Non-pigmented ciliary epithelial cell (primary cell): ENCODE results near the gene PDGFA.

Experiments
- DNase-seq: peaks from one replicate; pipeline ENCODE4 v3.0.0-alpha.2; 2010; ENCODE audit warnings: low read depth

Gene PDGFA

DNA sequence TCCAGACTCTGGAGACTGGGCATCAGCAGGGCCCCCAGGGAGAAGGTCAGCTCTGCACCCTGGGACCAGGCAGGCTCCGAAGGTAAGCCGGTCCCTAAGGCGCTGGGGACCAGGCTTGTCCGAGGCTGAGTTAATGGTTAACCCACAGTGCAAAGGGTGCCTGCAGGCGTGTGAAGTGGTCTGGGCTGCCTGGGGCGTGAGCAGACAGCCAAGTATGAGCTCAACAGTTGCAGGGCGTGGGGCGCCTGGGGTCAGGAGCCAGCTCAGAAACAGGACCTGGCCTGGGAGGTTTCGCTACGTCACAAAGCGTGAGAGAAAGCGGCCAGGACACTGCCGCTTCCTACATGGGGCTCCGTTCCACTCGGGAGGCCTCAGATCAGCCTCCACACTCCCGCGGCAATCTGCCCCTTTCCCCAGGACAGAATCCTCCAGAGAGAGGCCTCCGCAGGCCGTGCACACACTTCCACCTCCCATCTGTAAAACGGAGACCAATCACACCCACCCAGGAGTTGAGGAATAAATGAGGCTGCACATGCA is 16.0 kb downstream of the PDGFA start:
- DNase-seq, result no peak

DNA sequence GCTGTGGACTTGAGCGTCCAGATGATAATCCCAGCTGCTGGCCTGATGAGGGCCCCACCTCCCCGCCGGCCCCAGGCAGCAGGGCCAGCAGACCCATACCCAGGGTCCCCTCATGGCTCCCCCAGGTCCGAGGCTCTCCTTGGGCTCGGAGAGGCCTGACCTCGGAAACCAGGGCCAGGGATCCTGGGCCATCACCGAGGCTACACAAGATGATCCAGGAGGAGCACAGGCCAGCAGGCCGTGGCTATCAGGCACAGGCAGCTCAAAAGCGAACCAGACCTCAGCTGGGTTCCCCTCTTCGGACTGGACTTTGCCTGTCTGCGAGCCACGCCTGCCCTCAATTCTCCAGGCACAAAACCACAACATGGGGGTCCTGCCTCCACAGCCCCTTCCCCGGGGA is 17.4 kb downstream of the PDGFA start:
- no peak for DNase-seq

GRCh38 chr7:501526-501925 is 18.1 kb downstream of the PDGFA start:
- no peak for DNase-seq

GRCh38 chr7:500521-501420 is 18.9 kb downstream of the PDGFA start:
- DNase-seq, result no peak

GRCh38 chr7:499853-500485 is 19.7 kb downstream of the PDGFA start:
- DNase-seq, result no peak

DNA sequence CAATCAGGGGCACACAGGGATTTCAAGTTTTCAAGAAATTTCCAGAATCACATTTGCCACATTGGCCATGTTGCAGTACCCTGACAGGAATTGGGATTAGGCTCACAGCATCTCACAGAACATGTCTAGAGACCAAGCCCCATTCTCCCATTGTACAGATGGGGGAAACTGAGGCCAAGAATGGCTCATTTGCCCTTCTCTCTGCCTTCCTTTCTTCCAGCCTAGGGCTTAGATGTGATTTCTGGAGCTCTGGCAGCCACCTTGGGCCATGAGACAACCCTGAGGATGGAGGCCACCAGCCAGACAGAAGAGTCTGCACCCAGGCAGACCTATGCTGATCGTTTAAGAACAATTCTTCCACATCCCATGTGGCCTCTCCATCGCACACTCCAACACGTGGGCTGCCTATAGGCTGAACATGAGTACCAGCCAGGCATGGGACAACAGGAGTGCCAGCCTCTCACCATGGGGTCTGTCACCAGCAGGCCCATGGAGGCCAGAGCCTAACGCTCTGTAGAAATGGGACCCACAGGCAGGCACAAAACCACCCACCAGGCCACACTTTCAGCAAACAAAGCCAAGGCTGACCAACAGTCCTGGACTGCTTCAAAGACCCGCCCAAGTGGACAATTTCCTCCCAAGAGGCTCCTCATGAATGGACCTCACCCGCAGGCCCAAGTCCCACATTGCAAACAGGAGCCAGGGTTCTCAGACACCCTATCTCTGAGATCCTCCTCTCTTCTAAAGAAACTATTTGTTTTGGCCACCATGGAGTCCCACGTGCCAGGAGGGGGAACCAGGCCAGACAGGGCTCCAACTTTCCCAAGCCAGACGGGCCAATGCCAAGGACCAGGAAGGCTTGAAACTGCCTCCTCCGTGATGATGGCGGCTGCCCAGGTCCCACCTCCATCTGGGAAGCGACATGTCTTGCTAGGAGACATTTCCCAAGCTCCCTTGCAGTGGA is 20.7 kb downstream of the PDGFA start:
- no peak for DNase-seq

DNA sequence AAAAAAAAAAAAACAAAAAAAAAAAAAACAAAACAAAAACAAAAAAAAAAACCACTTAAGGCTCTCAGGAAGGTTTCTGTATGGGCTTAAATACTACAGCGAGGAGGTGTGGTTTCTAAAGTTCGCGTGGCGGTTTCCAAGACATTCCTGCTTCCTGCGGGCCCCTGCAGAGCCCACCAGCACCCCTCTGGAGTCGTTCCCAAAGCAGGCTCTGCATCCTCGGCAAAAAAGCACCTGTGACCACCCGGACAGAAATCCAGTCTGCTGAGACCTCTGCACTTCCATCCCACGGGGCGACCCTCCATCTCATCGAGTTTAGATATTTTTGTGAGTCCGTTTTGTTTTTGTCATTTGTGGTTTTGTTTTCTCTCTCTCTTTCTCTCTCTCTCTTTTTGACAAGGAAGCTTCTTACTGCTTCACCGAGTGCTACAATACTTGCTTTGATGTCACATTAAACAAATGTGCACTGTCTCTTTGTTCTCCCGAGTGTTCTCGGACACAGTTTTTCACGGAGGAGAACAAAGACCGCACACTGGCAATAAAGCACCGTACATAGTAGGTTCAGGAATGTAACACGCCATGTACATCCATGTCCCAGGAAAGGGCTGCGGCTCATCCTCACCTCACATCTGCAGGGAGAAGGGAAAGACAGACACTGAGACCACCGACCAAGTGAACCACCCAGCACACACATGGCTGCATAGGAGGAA is 21.5 kb downstream of the PDGFA start:
- no peak for DNase-seq

GRCh38 chr7:497346-497745 is 22.3 kb downstream of the PDGFA start:
- no peak for DNase-seq

GRCh38 chr7:496528-497295 is 22.9 kb downstream of the PDGFA start:
- DNase-seq, result no peak

GRCh38 chr7:495761-496321 is 23.8 kb downstream of the PDGFA start:
- DNase-seq, result no peak

- no peak for DNase-seq
Observed at GRCh38 chr7:495326-495725, 24.3 kb downstream of the PDGFA start.

GRCh38 chr7:494906-495305 is 24.7 kb downstream of the PDGFA start:
- no peak for DNase-seq

DNA sequence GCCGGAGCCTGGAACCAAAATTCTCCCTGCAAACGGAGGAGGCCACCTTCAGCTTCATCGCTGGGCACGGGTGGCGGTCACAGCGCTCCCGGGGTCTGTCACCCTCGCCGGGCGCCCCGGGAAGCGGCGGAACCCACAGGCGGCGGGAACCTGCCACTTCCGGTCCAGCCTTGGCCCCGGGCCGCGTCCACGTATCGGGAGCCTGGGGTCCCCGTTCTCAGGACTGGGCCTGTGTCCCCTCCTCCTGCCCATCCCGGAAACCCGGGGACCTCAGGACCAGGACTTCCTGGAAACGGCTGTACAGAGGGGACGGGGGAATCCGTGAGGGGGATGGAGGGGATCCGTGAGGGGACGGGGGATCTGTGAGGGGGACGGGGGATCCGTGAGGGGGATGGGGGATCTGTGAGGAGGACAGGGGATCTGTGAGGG is 25.4 kb downstream of the PDGFA start:
- no peak for DNase-seq

- no peak for DNase-seq
Observed at GRCh38 chr7:493661-494251, 25.9 kb downstream of the PDGFA start.

GRCh38 chr7:492714-493065 is 27.0 kb downstream of the PDGFA start:
- no peak for DNase-seq

DNA sequence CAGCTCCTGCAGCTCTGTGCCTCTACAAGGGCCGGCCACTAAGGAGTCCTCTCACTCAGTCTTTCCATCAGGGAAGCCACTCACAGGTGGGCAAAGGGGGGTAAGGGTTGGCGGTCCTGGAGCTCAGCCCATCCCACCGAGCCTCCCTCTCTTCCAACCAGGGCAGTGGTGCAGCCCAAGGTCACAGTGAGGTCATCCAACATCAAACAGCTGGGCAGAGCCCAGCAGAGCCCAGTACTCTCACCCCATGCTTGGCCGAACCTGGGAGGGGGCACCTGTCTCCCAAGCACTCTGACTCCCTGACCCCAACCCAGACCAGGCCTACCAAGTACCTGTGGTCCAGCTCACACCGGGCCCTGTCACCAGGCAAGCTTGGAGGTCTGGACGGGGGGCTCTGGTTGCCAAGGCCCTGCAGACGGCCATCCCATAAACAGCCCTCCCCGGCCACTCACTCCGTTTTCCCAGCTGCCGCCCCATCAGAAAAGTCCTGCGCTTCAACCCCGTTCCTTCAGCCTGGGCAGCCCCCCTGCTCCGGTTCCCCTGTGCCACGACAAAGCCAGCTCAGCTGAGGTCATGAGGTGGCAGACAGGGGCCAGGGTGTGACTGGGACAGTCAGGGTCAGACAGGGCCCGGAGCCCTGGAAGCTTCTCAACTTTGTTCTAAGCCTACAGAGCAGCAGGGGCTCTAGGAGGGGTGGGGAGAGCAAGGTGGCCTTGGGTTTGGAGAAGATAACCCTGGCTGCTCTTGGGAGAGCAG is 27.5 kb downstream of the PDGFA start:
- DNase-seq, result no peak

GRCh38 chr7:491292-491957 is 28.2 kb downstream of the PDGFA start:
- DNase-seq, result no peak

- DNase-seq, result no peak
Observed at GRCh38 chr7:490461-491291, 29.0 kb downstream of the PDGFA start.
